Measurements from ENCODE around the gene ZFP36L1. TPM values are rescaled to one million over a fixed set of nuclear protein-coding genes. Genes with fewer than 3 reads are reported as not detected.

The ZFP36L1 gene
- total RNA-seq, 1 donor from 2014 or later, result 199 TPM

DNA sequence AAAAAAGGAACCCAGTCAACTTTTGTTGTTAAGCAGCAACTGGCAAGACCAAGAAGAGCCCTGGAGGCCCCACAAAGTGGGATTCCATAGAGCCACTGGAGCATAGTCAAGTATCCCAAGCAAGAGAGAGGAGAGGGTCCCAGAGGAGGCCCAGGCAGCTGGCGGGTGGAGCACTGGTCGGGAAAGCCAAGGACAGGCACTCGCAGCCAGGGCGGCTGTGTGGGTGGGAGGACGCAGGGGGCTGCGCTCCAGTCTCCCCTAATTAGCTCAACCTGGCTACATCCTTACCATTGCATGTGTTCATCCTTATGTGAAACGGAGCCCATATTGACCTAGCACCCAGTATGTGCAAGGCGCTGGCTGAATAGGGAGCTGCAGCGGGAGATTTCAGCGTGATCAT, 18.3 kb upstream of the ZFP36L1 start:
- ATAC-seq (no peak), DNase-seq (no peak)
- TF ChIP-seq CTCF (IDR thresholded peaks at IDR 0.05), result no peak
- Histone ChIP-seq H3K4me3 (no peak overlapping the region), H3K4me1 (peaks cover 79% of the 10 kb centered on the region), H3K36me3 (no peaks in the 10 kb centered on the region), H3K9me3 (no peaks in the 10 kb centered on the region), H3K27ac (peak overlapping the region; percentile 46), H3K27me3 (ENCODE audit: low read depth) (no peaks in the 10 kb centered on the region)
- intact Hi-C loops (cut with DNase I), result no loop called here

- H3K27me3 ChIP-seq (ENCODE audit: low read depth), result no peaks in the 10 kb centered on the region
- ATAC-seq (peak; percentile 59 to 71), DNase-seq (peak; percentile 65)
- H3K27ac ChIP-seq, result peak overlapping the region; percentile 46
- H3K9me3 ChIP-seq, result no peaks in the 10 kb centered on the region
- H3K36me3 ChIP-seq, result no peaks in the 10 kb centered on the region
- no peak overlapping the region for H3K4me3 ChIP-seq
- peaks cover 77% of the 10 kb centered on the region for H3K4me1 ChIP-seq
- TF ChIP-seq CTCF (IDR thresholded peaks at IDR 0.05), result no peak
- intact Hi-C loops (cut with DNase I), result no loop called here
Measured at GRCh38 chr14:68810173-68811153, 17.6 kb upstream of the ZFP36L1 start.

- H3K4me3 ChIP-seq, result no peak overlapping the region
- TF ChIP-seq CTCF (IDR thresholded peaks at IDR 0.05), result no peak
- DNase-seq, result no peak
Measured at GRCh38 chr14:68809524-68809923, 16.7 kb upstream of the ZFP36L1 start.

GRCh38 chr14:68808696-68809480, 16.0 kb upstream of the ZFP36L1 start:
- no peak for DNase-seq

More at GRCh38 chr14:68809524-68809923, 16.7 kb upstream of the ZFP36L1 start:
- no peak for ATAC-seq
- H3K27me3 ChIP-seq (ENCODE audit: low read depth), result no peaks in the 10 kb centered on the region
- peak overlapping the region; percentile 49 for H3K27ac ChIP-seq
- no peaks in the 10 kb centered on the region for H3K36me3 ChIP-seq
- H3K4me1 ChIP-seq, result peaks cover 73% of the 10 kb centered on the region
- intact Hi-C loops (cut with DNase I), result no loop called here
- no peaks in the 10 kb centered on the region for H3K9me3 ChIP-seq

More at GRCh38 chr14:68808696-68809480, 16.0 kb upstream of the ZFP36L1 start:
- TF ChIP-seq CTCF (IDR thresholded peaks at IDR 0.05), result no peak
- ATAC-seq, result no peak
- H3K27me3 ChIP-seq (ENCODE audit: low read depth), result no peaks in the 10 kb centered on the region
- intact Hi-C loops (cut with DNase I), result no loop called here
- H3K27ac ChIP-seq, result peak overlapping the region; percentile 49
- peaks cover 66% of the 10 kb centered on the region for H3K4me1 ChIP-seq
- no peaks in the 10 kb centered on the region for H3K36me3 ChIP-seq
- H3K4me3 ChIP-seq, result no peak overlapping the region
- H3K9me3 ChIP-seq, result no peaks in the 10 kb centered on the region

Data from lower lobe of right lung (tissue), 2 donors.